Body of pancreas (tissue), 4 donors: Measurements from ENCODE around the gene PLEKHA7. TPM values are rescaled to one million over a fixed set of nuclear protein-coding genes. Genes with fewer than 3 reads are reported as not detected.

Experiments used
- ATAC-seq: fragments of 150-250 bp; one replicate; pipeline ENCODE4 v1.9.1; 2016
- DNase-seq, 4 donors: peaks; one replicate each; pipeline ENCODE4 v3.0.0-alpha.2; 2019
- H3K27ac ChIP-seq, 4 donors: fragments of 200-600 bp; sonication (generic); 1 replicate in 3 of 4; 2 replicates in 1 of 4; pipeline versions ENCODE4 v1.5.1 to v1.6.1; 2016 to 2019; ENCODE audit warnings: mild to moderate bottlenecking in 1 of 4, mixed read lengths in 1 of 4, moderate library complexity in 1 of 4
- H3K27me3 ChIP-seq, 2 donors: fragments of 200-600 bp; sonication (generic); one replicate each; pipeline ENCODE4 v1.6.0; 2016; ENCODE audit warnings: mild to moderate bottlenecking in 1 of 2
- H3K36me3 ChIP-seq, 2 donors: fragments of 200-600 bp; sonication (generic); replicated peaks in 1 of 2; 2 replicates each; pipeline ENCODE4 v1.5.1; 2016; ENCODE audit warnings: low read depth in 2 of 2; ENCODE audit not compliant: insufficient read depth in 1 of 2
- H3K4me1 ChIP-seq: fragments of 200-600 bp; sonication (generic); one replicate; pipeline ENCODE4 v1.6.0; 2016
- H3K4me3 ChIP-seq, 2 donors: fragments of 200-600 bp; sonication (generic); 1 replicate in 1 of 2; 2 replicates in 1 of 2; pipeline ENCODE4 v1.5.1; 2016 to 2019
- H3K9me3 ChIP-seq, 3 donors: fragments of 200-600 bp; sonication (generic); 1 replicate in 2 of 3; 2 replicates in 1 of 3; pipeline ENCODE4 v1.5.1; 2016
- CTCF ChIP-seq, 7 experiments: fragments of 450-650 bp in 4 of 7; fragments of 200-600 bp in 3 of 7; sonication (generic) in 3 of 7; IDR thresholded peaks; one replicate each; pipeline ENCODE4 v1.5.1; 2016 to 2019; ENCODE audit warnings: antibody characterized with exemption in 7 of 7
- POLR2A ChIP-seq, 3 donors: fragments of 450-650 bp; IDR thresholded peaks; one replicate each; pipeline ENCODE4 v1.6.1; 2016; ENCODE audit warnings: antibody characterized with exemption in 3 of 3, mild to moderate bottlenecking in 2 of 3
- WGBS, 2 donors: methylation state at CpG; one replicate each; pipeline ENCODE4 v1.1.5; 2017; 5-methylcytosine and 5-hydroxymethylcytosine counted together
- intact Hi-C: fragments of 100-400 bp; cut with DNase I; formaldehyde crosslinking; loops from one replicate; pipeline ENCODE4 v1.15.1; 2023
- total RNA-seq, 2 donors: library from RNA; depleted of rRNA; stranded (reverse); fragments of >200 nt; gene quantifications; one replicate each; pipeline ENCODE4 v1.1.0, GENCODE V29; 2016

PLEKHA7 gene
- total RNA-seq, 2 donors from 2014 or later: 30.4 to 34.6 TPM

- intact Hi-C loops: no loop called here
- Histone ChIP-seq H3K27me3 (no peaks in the 10 kb centered on the region), H3K36me3 (no peaks in the 10 kb centered on the region), H3K9me3 (no peaks in the 10 kb centered on the region), H3K27ac (peak overlapping the region; percentile 79 to 95 (median 84)), H3K4me3 (peak overlapping the region; percentile 62 to 97), H3K4me1 (peaks cover 32% of the 10 kb centered on the region)
- WGBS, 2 donors: 0 to 2% methylated on average over 26 to 34 of the region's 85 CpGs
- peak; percentile 36 to 75 (median 51) for DNase-seq
- no peak for TF ChIP-seq CTCF (IDR thresholded peaks at IDR 0.05)
- TF ChIP-seq POLR2A (IDR thresholded peaks at IDR 0.05): peak in 1 of 3 donors; percentile 12
- ATAC-seq: peak; percentile 33
Observed at GRCh38 chr11:17013548-17014320, 480 bp downstream of the PLEKHA7 start.

- Histone ChIP-seq H3K9me3 (no peaks in the 10 kb centered on the region), H3K27ac (peak overlapping the region; percentile 79 to 95 (median 84)), H3K4me1 (peaks cover 39% of the 10 kb centered on the region), H3K4me3 (peak overlapping the region; percentile 62 to 97), H3K36me3 (no peaks in the 10 kb centered on the region), H3K27me3 (no peaks in the 10 kb centered on the region)
- intact Hi-C loops: no loop called here
- peak; percentile 64 for ATAC-seq
- WGBS, 2 donors: 6 to 7% methylated on average over 29 to 38 of the region's 38 CpGs
- DNase-seq: peak; percentile 65 to 88 (median 72)
- TF ChIP-seq CTCF (IDR thresholded peaks at IDR 0.05) (no peak), POLR2A (IDR thresholded peaks at IDR 0.05) (peak; percentile 67 to 80 (median 70))
Observed at GRCh38 chr11:17012712-17013547, 1.3 kb downstream of the PLEKHA7 start.

GRCh38 chr11:17012179-17012578 is 2.0 kb downstream of the PLEKHA7 start:
- H3K4me1 ChIP-seq: peaks cover 41% of the 10 kb centered on the region
- TF ChIP-seq POLR2A (IDR thresholded peaks at IDR 0.05) (no peak), CTCF (IDR thresholded peaks at IDR 0.05) (no peak)
- WGBS, 2 donors: 72 to 80% methylated on average over 6 of the region's 6 CpGs
- H3K27ac ChIP-seq: peak overlapping the region; percentile 79 to 95 (median 84)
- no peak overlapping the region for H3K4me3 ChIP-seq
- no peaks in the 10 kb centered on the region for H3K36me3 ChIP-seq
- no peaks in the 10 kb centered on the region for H3K27me3 ChIP-seq
- ATAC-seq: no peak
- DNase-seq: peak in 1 of 4 donors; percentile 2
- H3K9me3 ChIP-seq: no peaks in the 10 kb centered on the region
- intact Hi-C loops: no loop called here

- intact Hi-C loops: no loop called here
- H3K9me3 ChIP-seq: no peaks in the 10 kb centered on the region
- H3K36me3 ChIP-seq: no peaks in the 10 kb centered on the region
- ATAC-seq: no peak
- peak in 1 of 4 donors; percentile 9 for DNase-seq
- H3K27me3 ChIP-seq: no peaks in the 10 kb centered on the region
- peak overlapping the region in 1 of 4 donors; percentile 24 for H3K27ac ChIP-seq
- TF ChIP-seq CTCF (IDR thresholded peaks at IDR 0.05) (no peak), POLR2A (IDR thresholded peaks at IDR 0.05) (no peak)
- peaks cover 41% of the 10 kb centered on the region for H3K4me1 ChIP-seq
- no peak overlapping the region for H3K4me3 ChIP-seq
- WGBS, 2 donors: 64 to 67% methylated on average over 7 to 8 of the region's 8 CpGs
Observed at GRCh38 chr11:17010851-17011420, 3.3 kb downstream of the PLEKHA7 start.
